GM19238 (cell line): ENCODE data around the gene ATP5MC2.
"Not testable (repeated sequence)": the region's sequence is repeated elsewhere in the genome, so short reads cannot be mapped to it uniquely, and the experiment has no call there.

Source experiments
- DNase-seq: peaks from one replicate; pipeline ENCODE4 v3.0.0; 2011; ENCODE audit warnings: low spot score; ENCODE audit not compliant: insufficient read length

The ATP5MC2 gene

GRCh38 chr12:53675701-53676607 lies at the start of gene ATP5MC2:
Gene ATP5MC2, minus strand, starts transcription at chr12:53676083. Its CDS starts 3,469 bp downstream, at chr12:53672614.
- peak; percentile 89 for DNase-seq

- DNase-seq, result no peak
Measured at GRCh38 chr12:53722450-53723041, 46.7 kb upstream of the ATP5MC2 start.

- DNase-seq, result no peak
Measured at GRCh38 chr12:53720946-53721345, 45.1 kb upstream of the ATP5MC2 start.

- DNase-seq, result no peak
Measured at GRCh38 chr12:53719649-53720048, 43.8 kb upstream of the ATP5MC2 start.

- not testable (repeated sequence) for DNase-seq
Measured at GRCh38 chr12:53718567-53718966, 42.7 kb upstream of the ATP5MC2 start.

- no peak for DNase-seq
Measured at GRCh38 chr12:53717319-53717718, 41.4 kb upstream of the ATP5MC2 start.

- DNase-seq, result no peak
Measured at GRCh38 chr12:53714004-53714403, 38.1 kb upstream of the ATP5MC2 start.

- DNase-seq, result no peak
Measured at GRCh38 chr12:53713516-53713915, 37.6 kb upstream of the ATP5MC2 start.

GRCh38 chr12:53712059-53712643 lies 36.3 kb upstream of the ATP5MC2 start:
- DNase-seq, result no peak

GRCh38 chr12:53710091-53710490 lies 34.2 kb upstream of the ATP5MC2 start:
- no peak for DNase-seq

GRCh38 chr12:53709671-53710070 lies 33.8 kb upstream of the ATP5MC2 start:
- DNase-seq, result no peak

GRCh38 chr12:53706080-53706479 lies 30.2 kb upstream of the ATP5MC2 start:
- DNase-seq, result no peak

- DNase-seq, result no peak
Measured at GRCh38 chr12:53703756-53704155, 27.9 kb upstream of the ATP5MC2 start.

GRCh38 chr12:53701518-53702264 lies 25.8 kb upstream of the ATP5MC2 start:
- DNase-seq, result peak; percentile 64

- DNase-seq, result no peak
Measured at GRCh38 chr12:53700567-53700966, 24.7 kb upstream of the ATP5MC2 start.

GRCh38 chr12:53699678-53700025 lies 23.8 kb upstream of the ATP5MC2 start:
- DNase-seq, result no peak

- no peak for DNase-seq
Measured at GRCh38 chr12:53698948-53699677, 23.2 kb upstream of the ATP5MC2 start.

GRCh38 chr12:53696655-53697331 lies 20.9 kb upstream of the ATP5MC2 start:
- DNase-seq, result no peak

GRCh38 chr12:53696285-53696654 lies 20.4 kb upstream of the ATP5MC2 start:
- peak; percentile 44 for DNase-seq
